Right cardiac atrium (tissue), 5 donors: ENCODE measurements around the gene BCR. TPM values are rescaled to one million over a fixed set of nuclear protein-coding genes. Genes with fewer than 3 reads are reported as not detected.
"Not testable (repeated sequence)": the region's sequence is repeated elsewhere in the genome, so short reads cannot be mapped to it uniquely, and the experiment has no call there.

Source experiments
- ATAC-seq, 2 donors: fragments of 200-7000 bp; cut with Tn5 transposase; one replicate each; pipeline versions ENCODE4 v1.8.0 to v1.9.1; 2020; ENCODE audit warnings: moderate library complexity in 2 of 2, mild to moderate bottlenecking in 1 of 2
- DNase-seq, 3 donors: peaks; one replicate each; pipeline ENCODE4 v3.0.0-alpha.2; 2020
- H3K27ac ChIP-seq: one replicate; pipeline ENCODE4 v1.5.1; 2013; ENCODE audit warnings: mild to moderate bottlenecking, low read length, control low read depth, moderate library complexity
- H3K27me3 ChIP-seq: one replicate; pipeline ENCODE4 v1.6.1; 2013; ENCODE audit not compliant: control insufficient read depth, insufficient read depth
- H3K4me1 ChIP-seq: one replicate; pipeline ENCODE4 v1.6.1; 2013; ENCODE audit warnings: low read length; ENCODE audit not compliant: control insufficient read depth, insufficient read depth
- H3K4me3 ChIP-seq: one replicate; pipeline ENCODE4 v1.5.1; 2013; ENCODE audit warnings: low read length, control low read depth
- H3K9me3 ChIP-seq: one replicate; pipeline ENCODE4 v1.6.1; 2013; ENCODE audit warnings: low read length; ENCODE audit not compliant: control insufficient read depth
- WGBS: extraction: QIAGEN DNeasy Blood & Tissue Kit; methylation state at CpG from one replicate; pipeline ENCODE4 v1.1.7; 2013; 5-methylcytosine and 5-hydroxymethylcytosine counted together
- intact Hi-C, 4 donors: fragments of 100-400 bp; cut with DNase I; formaldehyde crosslinking; loops; one replicate each; pipeline versions ENCODE4 v1.11.0 to v1.14.0; 2022 to 2023
- polyA plus RNA-seq: library from polyadenylated mRNA; stranded (reverse); fragments of 200-250 nt; gene quantifications from one replicate; pipeline ENCODE4 v1.2.3, GENCODE V29; 2013
- total RNA-seq, 4 donors: library from RNA; stranded (reverse); fragmentation: NEBNext Ultra II Directional; extraction: Animal tissue kit (Norgen Biotek cat#: 25700); gene quantifications; one replicate each; pipeline ENCODE4 v1.2.1, GENCODE V29; 2021
- donor health status: healthy with polysubstance abuse.
- donor health status: DM: no; HTN: yes; CAD: no.
- donor health status: DM: no; HTN: no; CAD: no.
- donor health status: DM: no; HTN: yes; CAD: no; lungs with severe emphysema.
- donor health status: DM: yes; HTN: yes; CAD: no.

The BCR gene
- total and polyA plus RNA-seq, 5 donors, result 18.3 to 48.0 (median 36.3) TPM

DNA sequence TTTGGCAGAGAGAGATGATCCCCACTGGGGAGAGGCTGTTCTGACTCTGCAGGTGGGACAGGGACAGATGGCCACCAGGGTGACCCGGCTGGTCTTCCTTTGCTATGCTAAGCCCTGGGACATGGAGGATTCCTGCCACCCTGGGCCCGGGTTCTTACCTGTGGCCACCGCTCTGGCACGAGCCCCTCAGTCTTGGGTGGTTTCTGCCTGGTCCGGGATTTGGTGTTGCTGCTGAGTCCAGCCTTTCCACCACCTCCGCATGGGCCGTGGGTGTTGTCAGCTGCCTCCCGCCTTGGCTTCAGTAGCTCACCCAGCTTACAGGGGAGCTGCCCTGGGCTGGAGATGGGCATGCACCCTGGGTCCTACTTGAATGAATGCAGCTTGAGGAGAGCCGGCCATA is 138.0 kb downstream of the BCR start:
- not testable (repeated sequence) for DNase-seq, H3K4me3 ChIP-seq, ATAC-seq, H3K9me3 ChIP-seq, H3K4me1 ChIP-seq, H3K27ac ChIP-seq, H3K27me3 ChIP-seq
- intact Hi-C loops, result loop anchor here in 2 of 4 donors (10.0 kb wide), 3 partner anchors 66 to 276 kb away; no protein-coding TSS in a partner anchor
- WGBS, result 94% methylated on average over 6 of the region's 9 CpGs

GRCh38 chr22:23322497-23323080 is 142.3 kb downstream of the BCR start:
- H3K27ac ChIP-seq, DNase-seq, intact Hi-C loops, H3K4me1 ChIP-seq, ATAC-seq, H3K9me3 ChIP-seq, H3K4me3 ChIP-seq, H3K27me3 ChIP-seq: not testable (repeated sequence)
- WGBS, result 84% methylated on average over 19 of the region's 19 CpGs

- H3K27me3 ChIP-seq, H3K27ac ChIP-seq, H3K9me3 ChIP-seq, ATAC-seq, intact Hi-C loops, DNase-seq, H3K4me3 ChIP-seq, H3K4me1 ChIP-seq: not testable (repeated sequence)
- 87% methylated on average over 6 of the region's 6 CpGs for WGBS
Observed at GRCh38 chr22:23323960-23324688, 143.8 kb downstream of the BCR start.

DNA sequence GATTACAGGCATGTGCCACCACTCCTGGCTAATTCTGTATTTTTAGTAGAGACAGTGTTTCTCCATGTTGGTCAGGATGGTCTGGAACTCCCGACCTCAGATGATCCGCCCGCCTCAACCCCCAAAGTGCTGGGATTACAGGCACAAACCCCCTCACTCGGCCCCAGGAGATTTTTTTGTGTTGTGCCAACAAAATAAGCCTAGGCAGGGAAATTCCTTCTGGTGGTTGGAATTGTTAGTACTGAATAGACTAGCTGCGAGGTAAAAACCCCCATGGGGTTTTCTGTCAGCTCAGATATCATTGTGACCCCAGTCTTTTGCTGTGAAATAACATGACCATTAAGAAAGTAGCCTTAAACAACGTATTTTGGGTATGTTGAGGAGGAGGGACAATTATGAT is 144.9 kb downstream of the BCR start:
- Histone ChIP-seq H3K27me3 (no peaks in the 10 kb centered on the region), H3K4me1 (no peaks in the 10 kb centered on the region), H3K27ac (no peak overlapping the region), H3K4me3 (no peak overlapping the region), H3K9me3 (no peaks in the 10 kb centered on the region)
- ATAC-seq, result no peak
- intact Hi-C loops, result no loop called here
- 65% methylated on average over 6 of the region's 6 CpGs for WGBS
- DNase-seq, result no peak

GRCh38 chr22:23333822-23334221 is 153.5 kb downstream of the BCR start:
- H3K9me3 ChIP-seq, DNase-seq, intact Hi-C loops, ATAC-seq, H3K27me3 ChIP-seq, H3K4me3 ChIP-seq, H3K4me1 ChIP-seq, H3K27ac ChIP-seq: not testable (repeated sequence)

DNA sequence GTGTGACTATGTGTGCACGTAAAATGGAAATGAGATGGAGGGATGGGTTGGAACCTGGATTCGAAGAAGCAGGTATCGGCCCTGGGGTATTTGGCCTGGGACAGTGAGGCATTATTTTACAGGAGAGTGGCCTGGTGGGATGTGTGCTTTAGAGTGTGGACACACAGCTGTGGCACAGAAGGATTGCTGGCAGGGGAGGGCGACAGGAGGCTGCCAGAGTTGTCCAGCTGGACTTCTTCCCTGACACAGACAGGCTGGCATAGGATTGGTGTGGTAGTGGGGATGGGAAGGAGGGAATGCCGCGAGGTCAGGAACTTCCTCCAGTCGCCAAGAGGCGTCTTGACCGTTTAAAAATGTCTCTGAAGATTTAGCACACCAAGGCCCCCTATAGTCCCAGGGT is 157.4 kb downstream of the BCR start:
- DNase-seq, H3K9me3 ChIP-seq, H3K27me3 ChIP-seq, intact Hi-C loops, H3K27ac ChIP-seq, H3K4me1 ChIP-seq, H3K4me3 ChIP-seq: not testable (repeated sequence)
- 71% methylated on average over 8 of the region's 9 CpGs for WGBS
- peak; percentile 40 to 49 for ATAC-seq

DNA sequence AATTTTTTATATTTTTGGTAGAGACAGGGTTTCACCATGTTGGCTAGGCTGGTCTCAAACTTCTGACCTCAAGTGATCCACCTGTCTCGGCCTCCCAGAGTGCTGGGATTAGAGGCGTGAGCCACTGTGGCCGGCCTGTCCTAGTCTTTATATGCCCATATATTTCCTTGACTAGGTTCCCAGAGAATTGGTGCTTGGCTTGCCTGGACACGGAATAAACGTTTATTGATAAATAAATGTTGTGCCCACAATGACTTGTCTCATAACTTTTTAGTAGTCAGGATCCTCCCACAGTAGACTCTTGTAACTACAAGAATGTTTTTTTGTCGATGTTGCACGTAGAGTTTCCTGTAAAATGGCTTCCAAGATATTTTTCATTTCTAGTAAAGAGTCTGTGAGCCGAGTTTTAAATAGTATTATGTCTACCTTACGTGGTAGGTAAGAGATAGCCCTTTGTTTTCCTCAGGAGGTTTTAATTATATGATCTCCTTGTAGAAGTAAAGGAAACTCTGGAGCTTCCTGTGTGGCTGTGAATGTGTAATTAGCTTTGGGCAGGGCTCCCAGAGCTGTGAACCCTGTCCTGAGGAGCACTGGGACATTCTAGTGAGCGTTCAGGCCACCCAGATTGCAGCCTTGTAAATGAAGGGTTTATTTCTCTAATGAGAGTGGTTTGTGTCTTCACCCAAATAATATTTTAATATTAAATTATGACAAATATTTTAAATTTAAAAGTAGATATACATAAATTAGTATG is 161.8 kb downstream of the BCR start:
- intact Hi-C loops, H3K4me1 ChIP-seq, H3K27me3 ChIP-seq, H3K4me3 ChIP-seq, H3K27ac ChIP-seq, H3K9me3 ChIP-seq, DNase-seq: not testable (repeated sequence)
- WGBS, result 74% methylated on average over 9 of the region's 10 CpGs
- peak; percentile 56 to 60 for ATAC-seq

DNA sequence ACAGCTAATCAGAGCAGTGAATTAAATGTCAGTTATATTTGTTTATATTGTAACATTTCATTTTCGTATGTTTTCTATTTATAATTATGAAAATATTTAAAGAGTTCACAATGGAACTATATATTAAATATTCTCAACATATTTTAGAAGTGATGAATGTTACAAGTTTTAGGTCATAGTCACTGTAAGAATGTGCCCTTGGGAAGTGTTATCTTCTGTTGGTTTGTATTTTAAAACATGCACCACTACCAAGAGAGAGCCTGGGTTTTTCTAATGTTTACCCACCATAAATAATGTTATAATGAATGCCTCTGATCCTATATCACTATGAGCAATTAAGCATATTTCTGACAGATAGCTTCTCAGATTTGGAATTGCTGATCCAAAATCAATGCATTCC is 171.0 kb downstream of the BCR start:
- ATAC-seq, result no peak
- intact Hi-C loops, result no loop called here
- Histone ChIP-seq H3K4me3 (no peak overlapping the region), H3K27me3 (no peaks in the 10 kb centered on the region), H3K4me1 (no peaks in the 10 kb centered on the region), H3K9me3 (no peaks in the 10 kb centered on the region), H3K27ac (no peak overlapping the region)
- 61% methylated on average over 1 of the region's 1 CpG for WGBS
- DNase-seq, result no peak

- DNase-seq (no peak), ATAC-seq (no peak)
- 88% methylated on average over 1 of the region's 1 CpG for WGBS
- Histone ChIP-seq H3K9me3 (no peaks in the 10 kb centered on the region), H3K4me1 (no peaks in the 10 kb centered on the region), H3K27me3 (no peaks in the 10 kb centered on the region), H3K4me3 (no peak overlapping the region), H3K27ac (no peak overlapping the region)
- intact Hi-C loops, result no loop called here
Observed at GRCh38 chr22:23353004-23353403, 172.7 kb downstream of the BCR start.

GRCh38 chr22:23353696-23354095 is 173.4 kb downstream of the BCR start:
- Histone ChIP-seq H3K27ac (no peak overlapping the region), H3K9me3 (no peaks in the 10 kb centered on the region), H3K27me3 (no peaks in the 10 kb centered on the region), H3K4me3 (no peak overlapping the region), H3K4me1 (no peaks in the 10 kb centered on the region)
- WGBS, result 90% methylated on average over 1 of the region's 1 CpG
- DNase-seq (no peak), ATAC-seq (no peak)
- intact Hi-C loops, result no loop called here

GRCh38 chr22:23356094-23356493 is 175.8 kb downstream of the BCR start:
- intact Hi-C loops, result no loop called here
- Histone ChIP-seq H3K4me3 (no peak overlapping the region), H3K9me3 (no peaks in the 10 kb centered on the region), H3K27me3 (no peaks in the 10 kb centered on the region), H3K4me1 (no peaks in the 10 kb centered on the region), H3K27ac (no peak overlapping the region)
- ATAC-seq (no peak), DNase-seq (no peak)
- WGBS, result 69% methylated on average over 4 of the region's 4 CpGs
